ENCODE data around the gene LNX1. TPM values are rescaled to one million over a fixed set of nuclear protein-coding genes. Genes with fewer than 3 reads are reported as not detected.

The LNX1 gene
- total and polyA plus RNA-seq, 2 of the 8 experiments (the other 6 are each of a cell fraction or from before 2014, with no cell fraction given), result 2.7 to 3.8 TPM

- no peak overlapping the region for H3K23ac ChIP-seq (ENCODE audit: insufficient read length)
- DNase-seq (ENCODE audit: low read depth in 1 of 2, low spot score in 2 of 2) (no peak), FAIRE-seq (no peak)
- CTCF ChIA-PET (ENCODE audit: partially characterized antibody), result interaction anchor here (0.9 to 7.5 kb wide), 5 partner anchors 9 to 739 kb away, joined by 3 to 54 read pairs (median 3); no protein-coding TSS in a partner anchor
- H4K5ac ChIP-seq (ENCODE audit: insufficient read length, low read depth, low read length), result no peak overlapping the region
- no peaks in the 10 kb centered on the region for H3K23me2 ChIP-seq (ENCODE audit: low read depth, low read length)
- peaks cover 0 to 11% (median 3%) of the 10 kb centered on the region in 4 experiments; a peak in 5 of 7 replicates for H3K4me1 ChIP-seq (replicated peaks in 1 of 4; ENCODE audit: control insufficient read depth in 3 of 4, insufficient read depth in 4 of 4, low read length in 3 of 4)
- H3K27ac ChIP-seq (ENCODE audit: low read depth, low read length), result no peak overlapping the region
- no peak overlapping the region for H3K14ac ChIP-seq (ENCODE audit: insufficient read length)
- H2BK120ac ChIP-seq (replicated peaks; ENCODE audit: low read depth, low read length), result no peak overlapping the region
- POLR2A ChIA-PET (ENCODE audit: partially characterized antibody), result no interaction called here
- no peak overlapping the region for H3K18ac ChIP-seq (ENCODE audit: extremely low read depth, low read length)
- no peak overlapping the region for H4K8ac ChIP-seq (ENCODE audit: extremely low read depth, insufficient read depth, low read length)
- peaks cover 0 to 2% of the 10 kb centered on the region in 2 experiments for H4K20me1 ChIP-seq (replicated peaks in 1 of 2; ENCODE audit: control insufficient read depth in 1 of 2, insufficient read depth in 2 of 2, low read length in 2 of 2)
- no peaks in the 10 kb centered on the region for H3K36me3 ChIP-seq (ENCODE audit: control insufficient read depth in 2 of 4, insufficient read depth in 4 of 4, low read length in 3 of 4)
- H3K9ac ChIP-seq (replicated peaks in 1 of 4; ENCODE audit: extremely low read depth in 1 of 4, low read depth in 3 of 4, low read length in 3 of 4), result no peak overlapping the region
- H2AK5ac ChIP-seq (ENCODE audit: low read depth, low read length), result no peak overlapping the region
- no peaks in the 10 kb centered on the region for H3K9me3 ChIP-seq (ENCODE audit: insufficient read depth in 2 of 2, low read depth in 1 of 2, low read length in 1 of 2)
- no peak overlapping the region for H2BK15ac ChIP-seq (ENCODE audit: low read length)
- no peak overlapping the region for H4K91ac ChIP-seq (replicated peaks; ENCODE audit: insufficient read length, low read length)
- no peak overlapping the region for H2AFZ ChIP-seq (ENCODE audit: low read length)
- no peak overlapping the region for H2BK20ac ChIP-seq (ENCODE audit: low read length)
- no peak overlapping the region for H3K4ac ChIP-seq (replicated peaks; ENCODE audit: insufficient read length, low read depth, low read length)
- H3K27me3 ChIP-seq (replicated peaks in 1 of 4; ENCODE audit: control insufficient read depth in 3 of 4, extremely low read depth in 1 of 4, insufficient read depth in 3 of 4, low read length in 3 of 4), result no peaks in the 10 kb centered on the region
- no peak overlapping the region for H2BK12ac ChIP-seq (ENCODE audit: low read depth, low read length)
- no peak overlapping the region for H3K4me2 ChIP-seq (ENCODE audit: insufficient read depth in 1 of 2, low read depth in 2 of 2, low read length in 2 of 2)
- no peak overlapping the region for H2BK5ac ChIP-seq (ENCODE audit: low read depth, low read length)
- H3K79me2 ChIP-seq (ENCODE audit: control insufficient read depth in 1 of 2, insufficient read depth in 2 of 2, low read length in 2 of 2), result no peaks in the 10 kb centered on the region
- H3K79me1 ChIP-seq (ENCODE audit: low read depth, low read length), result no peaks in the 10 kb centered on the region
- 88 to 100% methylated on average over 2 to 6 of the region's 6 CpGs for whole genome bisulfite sequencing, 2 experiments (ENCODE audit: extremely low coverage in 1 of 2, insufficient coverage in 1 of 2, insufficient read length in 1 of 2, insufficient replicate concordance in 2 of 2, low coverage in 1 of 2, low lambda C conversion rate in 2 of 2, missing lambda C conversion rate in 1 of 2)
- H3K4me3 ChIP-seq (ENCODE audit: extremely low read depth in 1 of 4, insufficient read depth in 2 of 4, low read depth in 3 of 4, low read length in 4 of 4), result no peak overlapping the region
- TF ChIP-seq CTBP2 (IDR thresholded peaks at IDR 0.05; ENCODE audit: borderline replicate concordance, insufficient read depth, insufficient read length, low read length), result no peak
- no peak for TF ChIP-seq SIX5 (IDR thresholded peaks at IDR 0.05; ENCODE audit: low read depth, low read length)
- TF ChIP-seq PHF8 (conservative IDR thresholded peaks at IDR 0.05; ENCODE audit: low read depth, low read length), result no peak
- no peak for TF ChIP-seq FOSL1 (IDR thresholded peaks at IDR 0.05; ENCODE audit: insufficient read depth, low read depth, low read length)
- H3K56ac ChIP-seq (replicated peaks; ENCODE audit: insufficient read length, low read depth, low read length), result no peak overlapping the region
Observed at GRCh38 chr4:53494851-53495250, 96.4 kb downstream of the LNX1 start.

Data from H1 (cell line).